Lung (tissue), 12 donors: ENCODE data around the gene STRIP1. TPM values are rescaled to one million over a fixed set of nuclear protein-coding genes. Genes with fewer than 3 reads are reported as not detected.
A peak's percentile ranks its signal among the peaks of the same experiment; 100 is the strongest.

Experiments
- ATAC-seq: fragments of 200-7000 bp; cut with Tn5 transposase; one replicate; pipeline ENCODE4 v1.9.1; 2020; ENCODE audit warnings: moderate number of reproducible peaks; ENCODE audit not compliant: insufficient read depth, low FRiP score
- DNase-seq, 3 donors: peaks; one replicate each; pipeline ENCODE4 v3.0.0-alpha.2; 2013 to 2017
- H3K27ac ChIP-seq, 2 donors: one replicate each; pipeline ENCODE4 v1.5.1; 2013; ENCODE audit warnings: mild to moderate bottlenecking in 2 of 2, moderate library complexity in 2 of 2, control low read depth in 1 of 2, inconsistent platforms in 1 of 2, low read depth in 1 of 2, low read length in 1 of 2
- H3K27me3 ChIP-seq, 3 donors: one replicate each; pipeline ENCODE4 v1.5.1; 2013; ENCODE audit warnings: low read length in 2 of 3; ENCODE audit not compliant: control insufficient read depth in 3 of 3, insufficient read depth in 3 of 3
- H3K36me3 ChIP-seq, 4 donors: one replicate each; pipeline ENCODE4 v1.5.1; 2013; ENCODE audit warnings: low read length in 4 of 4, mild to moderate bottlenecking in 1 of 4, moderate library complexity in 1 of 4; ENCODE audit not compliant: control insufficient read depth in 4 of 4, insufficient read depth in 4 of 4
- H3K4me1 ChIP-seq, 5 donors: one replicate each; pipeline ENCODE4 v1.5.1; 2013; ENCODE audit warnings: low read length in 5 of 5, mild to moderate bottlenecking in 2 of 5, moderate library complexity in 1 of 5; ENCODE audit not compliant: control insufficient read depth in 5 of 5, insufficient read depth in 5 of 5
- H3K4me3 ChIP-seq: one replicate; pipeline ENCODE4 v1.5.1; 2013; ENCODE audit warnings: mild to moderate bottlenecking, control low read depth, moderate library complexity
- H3K9ac ChIP-seq, 2 donors: one replicate each; pipeline ENCODE4 v1.5.1; 2013; ENCODE audit warnings: low read length in 2 of 2, control low read depth in 1 of 2; ENCODE audit not compliant: insufficient read depth in 1 of 2
- H3K9me3 ChIP-seq, 4 donors: one replicate each; pipeline ENCODE4 v1.5.1; 2013; ENCODE audit warnings: low read length in 3 of 4, mild to moderate bottlenecking in 1 of 4, moderate library complexity in 1 of 4; ENCODE audit not compliant: control insufficient read depth in 4 of 4, insufficient read depth in 3 of 4
- CTCF ChIP-seq: IDR thresholded peaks from 2 replicates; pipeline ENCODE4 v1.5.1; 2012; ENCODE audit warnings: mild to moderate bottlenecking; ENCODE audit errors: control extremely low read depth, extremely low read depth
- WGBS, 2 donors: extraction: QIAGEN DNeasy Blood & Tissue Kit; methylation state at CpG; one replicate each; pipeline ENCODE4 v1.1.7; 2013; 5-methylcytosine and 5-hydroxymethylcytosine counted together
- polyA plus RNA-seq, 2 donors: library from polyadenylated mRNA; stranded (reverse); fragments of 200-250 nt; gene quantifications; one replicate each; pipeline ENCODE4 v1.2.1, GENCODE V29; 2013
- total RNA-seq, 2 donors: library from RNA; depleted of rRNA in 1 of 2; stranded (reverse); fragments of >200 nt in 1 of 2; gene quantifications; one replicate each; pipeline ENCODE4 v1.2.1, GENCODE V29; 2014 to 2021
- donor health status: control.
- donor health status: control.
- donor health status: Bipolar disorder and iron deficiency.
- donor health status: healthy.
- donor health status: DM: yes; HTN: yes; CAD: no.

Gene STRIP1
- total and polyA plus RNA-seq, 4 donors = 11.7 to 68.2 (median 28.5) TPM

GRCh38 chr1:109990302-109990653 lies 44.1 kb upstream of the STRIP1 start:
- 56 to 64% methylated on average over 2 of the region's 2 CpGs for WGBS, 2 donors
- Histone ChIP-seq H3K4me1 (peaks cover 8 to 52% (median 13%) of the 10 kb centered on the region in 5 donors), H3K9ac (no peak overlapping the region), H3K27ac (no peak overlapping the region), H3K9me3 (no peaks in the 10 kb centered on the region), H3K36me3 (peaks cover 2 to 5% (median 3%) of the 10 kb centered on the region in 4 donors), H3K27me3 (no peaks in the 10 kb centered on the region), H3K4me3 (no peak overlapping the region)
- DNase-seq = no peak
- no peak for ATAC-seq
- TF ChIP-seq CTCF = no peak

- H3K9ac ChIP-seq = no peak overlapping the region
- DNase-seq = no peak
- H3K27ac ChIP-seq = no peak overlapping the region
Observed at GRCh38 chr1:109991400-109991925, 43.0 kb upstream of the STRIP1 start.

GRCh38 chr1:109993885-109994284 lies 40.5 kb upstream of the STRIP1 start:
- ATAC-seq (no peak), DNase-seq (peak; percentile 33 to 80 (median 42))
- Histone ChIP-seq H3K4me3 (no peak overlapping the region), H3K4me1 (peaks cover 7 to 29% (median 8%) of the 10 kb centered on the region in 5 donors), H3K27me3 (no peaks in the 10 kb centered on the region), H3K36me3 (peaks cover 0 to 8% (median 2%) of the 10 kb centered on the region in 4 donors), H3K9ac (no peak overlapping the region), H3K27ac (no peak overlapping the region), H3K9me3 (no peaks in the 10 kb centered on the region)
- no peak for TF ChIP-seq CTCF
- WGBS, 2 donors = 61 to 95% methylated on average over 3 of the region's 3 CpGs

More at GRCh38 chr1:109991400-109991925, 43.0 kb upstream of the STRIP1 start:
- no peak overlapping the region for H3K4me3 ChIP-seq
- no peaks in the 10 kb centered on the region for H3K27me3 ChIP-seq
- H3K4me1 ChIP-seq = peaks cover 8 to 45% (median 12%) of the 10 kb centered on the region in 5 donors
- no peak for ATAC-seq
- peaks cover 2 to 6% (median 4%) of the 10 kb centered on the region in 4 donors for H3K36me3 ChIP-seq
- WGBS, 2 donors = 77% methylated on average over 5 of the region's 5 CpGs
- no peak for TF ChIP-seq CTCF
- H3K9me3 ChIP-seq = no peaks in the 10 kb centered on the region

GRCh38 chr1:109994654-109995053 lies 39.8 kb upstream of the STRIP1 start:
- Histone ChIP-seq H3K4me3 (no peak overlapping the region), H3K4me1 (peaks cover 7 to 29% (median 8%) of the 10 kb centered on the region in 5 donors), H3K27ac (no peak overlapping the region), H3K9me3 (no peaks in the 10 kb centered on the region), H3K9ac (no peak overlapping the region), H3K36me3 (peaks cover 0 to 8% (median 2%) of the 10 kb centered on the region in 4 donors), H3K27me3 (no peaks in the 10 kb centered on the region)
- no peak for TF ChIP-seq CTCF
- DNase-seq = no peak
- WGBS, 2 donors = 65 to 83% methylated on average over 1 of the region's 1 CpG
- ATAC-seq = no peak
